Stimulated activated naive CD4-positive, alpha-beta T cell treated with Interleukin-2 at 50 U/mL for 16 hours (primary cell): ENCODE measurements around the gene FAM240B.

Experiments
- DNase-seq: peaks from one replicate; lab custom pipeline; 2025; lab: John Stamatoyannopoulos, UW

The FAM240B gene

DNA sequence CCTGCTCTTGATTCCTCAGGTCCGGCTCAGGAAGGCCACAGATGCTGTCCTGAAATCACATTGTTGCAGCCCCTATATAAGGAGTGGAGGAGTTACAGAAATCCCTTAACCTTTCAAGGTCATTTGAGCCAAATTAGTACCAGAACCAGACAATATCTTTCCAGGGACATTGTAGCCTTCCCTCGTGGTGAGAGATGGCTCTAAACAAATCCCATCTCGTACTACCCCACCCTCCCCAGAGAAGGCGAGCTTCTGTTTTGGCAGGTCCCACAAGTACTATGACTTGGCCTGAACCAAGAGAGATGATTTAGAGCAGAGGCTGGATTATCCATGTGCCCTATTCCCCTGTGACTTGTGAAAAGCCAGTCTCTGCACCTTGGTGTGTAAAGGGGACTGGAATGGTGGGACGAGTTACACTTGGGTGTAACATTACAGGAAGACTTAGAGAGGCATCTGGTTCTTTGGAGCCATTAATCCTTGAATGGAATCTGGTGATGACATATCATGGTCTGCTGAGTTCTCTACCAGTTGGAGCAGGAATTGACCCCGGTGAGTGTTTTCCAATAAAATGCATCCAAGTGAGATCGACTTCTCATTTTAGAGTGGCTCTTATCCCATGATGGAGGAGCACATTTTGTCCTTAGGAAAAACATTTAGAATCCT, at the start of gene FAM240B:
TSS of gene FAM240B (minus strand) at position 51 of the 663 bp plus-strand sequence. CDS start 16,134 bp downstream, outside the sequence.
- DNase-seq, result no peak

DNA sequence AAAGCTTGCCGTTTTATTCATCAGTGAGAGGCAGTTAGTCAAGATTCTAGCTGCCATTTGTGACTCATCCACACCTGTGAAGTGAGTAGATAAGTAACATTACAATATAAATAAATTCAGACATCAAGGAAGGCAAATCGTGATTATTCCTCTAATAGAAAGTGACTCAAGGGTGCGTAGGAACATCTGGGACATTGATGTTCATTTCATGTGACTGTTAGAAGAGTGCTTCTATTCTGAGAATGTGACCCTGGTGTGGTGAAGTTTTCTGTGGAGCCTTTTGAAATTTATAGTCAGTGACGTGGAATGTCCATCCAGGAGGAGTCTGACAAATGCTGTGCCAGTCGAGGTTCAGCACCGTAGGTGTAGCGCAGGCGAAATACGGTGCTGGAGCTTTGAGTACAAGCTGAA, 48.4 kb upstream of the FAM240B start:
- no peak for DNase-seq

GRCh38 chr9:38765101-38765500, 45.2 kb upstream of the FAM240B start:
- DNase-seq, result no peak

DNA sequence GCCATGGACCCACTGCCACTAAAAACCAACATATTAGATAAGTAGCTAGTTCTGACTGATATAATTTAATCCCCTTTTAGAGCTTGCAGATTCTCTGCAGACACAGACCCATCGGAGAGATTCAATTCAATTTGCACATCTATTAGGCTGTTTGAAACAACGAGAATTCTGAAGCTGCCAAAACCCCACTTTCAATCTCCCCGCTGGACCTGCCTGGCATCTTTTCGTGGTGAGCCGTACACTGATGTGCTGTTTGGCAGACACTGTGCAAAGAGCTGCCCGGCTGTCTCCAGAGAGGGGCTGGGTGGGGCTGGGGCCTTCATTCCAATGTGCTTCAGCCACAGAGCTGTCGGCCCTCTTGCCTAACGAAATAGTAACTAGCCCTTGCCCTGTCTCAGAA, 42.1 kb upstream of the FAM240B start:
- DNase-seq, result no peak

DNA sequence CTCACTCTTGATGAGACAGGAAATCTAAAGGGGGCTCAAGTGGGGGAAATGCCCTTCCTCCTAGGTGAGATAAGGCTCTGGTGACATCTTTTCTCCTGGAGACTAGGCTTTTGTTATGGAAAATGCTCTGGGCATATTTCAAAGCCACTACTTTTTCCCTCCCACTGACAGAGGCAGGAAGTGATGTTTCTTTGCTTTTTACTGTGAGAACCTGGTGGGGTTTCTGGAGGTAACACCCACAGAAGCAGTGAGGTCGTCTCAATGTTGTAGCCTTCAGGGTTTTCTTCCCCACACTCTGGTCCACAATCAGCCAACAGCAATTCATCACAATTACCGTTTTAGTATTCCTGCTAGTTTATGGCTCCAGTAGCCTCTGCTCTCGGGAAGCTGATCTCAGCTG, 41.4 kb upstream of the FAM240B start:
- DNase-seq, result no peak

- DNase-seq, result no peak
Observed at GRCh38 chr9:38756702-38757101, 36.8 kb upstream of the FAM240B start.

GRCh38 chr9:38747941-38748340, 28.0 kb upstream of the FAM240B start:
- no peak for DNase-seq

- no peak for DNase-seq
Observed at GRCh38 chr9:38747067-38747466, 27.1 kb upstream of the FAM240B start.

DNA sequence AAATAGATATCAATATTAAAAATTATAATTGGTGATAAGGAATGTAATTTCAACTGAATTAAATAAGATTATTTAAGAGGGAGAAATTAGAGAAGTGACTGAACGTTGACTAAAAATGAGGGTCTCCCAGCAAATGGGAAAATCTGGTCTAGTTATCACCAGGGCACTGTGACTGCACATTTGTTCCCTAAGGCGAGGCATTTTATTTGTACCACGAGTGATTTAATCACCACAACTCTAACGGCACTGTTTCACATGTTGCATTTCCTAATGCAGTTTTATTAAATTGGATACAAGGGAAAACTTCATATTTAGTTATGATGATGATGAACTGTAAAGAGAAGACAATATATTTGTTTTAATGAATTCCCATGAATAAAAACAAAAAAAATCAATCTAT, 26.4 kb upstream of the FAM240B start:
- DNase-seq, result no peak

GRCh38 chr9:38744484-38744883, 24.6 kb upstream of the FAM240B start:
- DNase-seq, result no peak

DNA sequence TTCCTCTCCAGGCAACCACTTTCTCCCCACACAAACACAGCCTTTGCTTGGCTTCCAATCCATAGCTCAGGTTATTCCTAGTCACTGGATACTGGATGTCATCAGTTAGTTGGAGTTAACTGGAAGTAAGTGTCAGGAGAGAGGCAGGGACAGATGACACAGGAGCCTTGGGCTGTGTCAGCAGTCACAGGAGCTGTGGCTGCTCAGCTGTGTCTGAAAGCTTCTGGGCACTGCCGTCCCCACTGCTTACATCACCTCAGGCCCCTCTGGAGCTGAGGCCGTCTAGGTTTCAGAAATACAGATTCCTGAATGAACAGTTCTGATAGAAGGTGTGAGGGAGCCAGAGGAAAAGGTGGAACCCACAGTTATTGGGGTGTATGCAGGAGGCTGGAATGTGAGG, 17.3 kb upstream of the FAM240B start:
- DNase-seq, result no peak

DNA sequence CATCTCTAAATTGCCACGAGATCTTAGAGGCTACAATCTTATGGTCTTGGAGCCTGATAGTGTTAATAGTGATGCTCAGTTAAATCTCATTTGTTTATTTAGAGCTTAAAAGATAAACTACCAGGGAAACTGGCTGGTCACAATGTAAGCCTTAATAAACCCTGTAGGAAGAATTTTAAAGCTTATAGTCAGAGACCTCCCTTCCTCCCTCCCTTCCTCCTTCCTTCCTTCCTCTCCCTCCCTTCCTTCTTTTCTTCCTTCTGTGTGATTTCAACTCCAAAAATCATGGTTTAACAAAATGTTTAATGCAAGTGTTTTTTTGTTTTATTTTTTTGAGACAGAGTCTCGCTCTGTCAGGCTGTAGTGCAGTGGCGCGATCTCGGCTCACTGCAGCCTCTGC, 14.9 kb upstream of the FAM240B start:
- no peak for DNase-seq

DNA sequence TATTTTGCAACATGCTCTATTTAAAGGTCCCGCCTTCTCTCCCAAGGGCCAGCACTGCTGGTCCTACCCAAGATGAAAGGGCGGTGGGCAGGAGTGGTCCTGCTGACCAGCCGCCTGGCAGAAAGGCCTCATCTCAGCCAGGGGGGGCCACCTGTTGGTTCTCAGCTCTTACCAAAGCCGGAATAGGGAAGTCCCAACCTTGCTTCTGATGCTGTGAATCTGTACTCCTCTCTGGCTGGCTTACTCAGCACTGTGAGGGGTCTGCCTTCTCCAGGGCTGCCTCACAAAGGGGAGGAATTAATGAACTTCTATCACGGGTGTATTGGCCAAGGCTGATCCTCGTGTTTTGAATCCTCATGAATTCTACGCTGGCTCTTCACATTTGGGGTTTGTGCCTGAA, 13.6 kb upstream of the FAM240B start:
- no peak for DNase-seq

DNA sequence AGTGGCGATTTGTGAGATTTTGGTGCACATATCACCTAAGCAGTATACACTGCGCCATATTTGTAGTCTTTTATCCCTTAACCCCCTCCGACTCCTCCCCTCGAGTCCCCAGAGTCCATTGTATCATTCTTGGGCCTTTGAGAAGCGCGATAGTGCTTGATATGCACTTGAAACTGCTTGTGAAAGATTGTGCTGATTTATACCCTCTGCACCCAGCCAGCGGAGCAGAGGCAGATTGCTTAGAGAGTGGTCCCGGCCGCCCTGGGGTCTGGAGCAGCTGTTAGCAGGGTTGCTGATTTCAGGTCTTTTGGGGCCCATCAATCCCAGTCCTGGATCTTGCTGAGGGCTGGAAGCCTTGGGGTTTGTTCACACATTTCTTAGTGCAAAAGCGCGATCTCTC, 13.0 kb upstream of the FAM240B start:
- no peak for DNase-seq

GRCh38 chr9:38727497-38728001, 7.6 kb upstream of the FAM240B start:
- DNase-seq, result no peak

GRCh38 chr9:38724754-38725153, 4.8 kb upstream of the FAM240B start:
- no peak for DNase-seq

DNA sequence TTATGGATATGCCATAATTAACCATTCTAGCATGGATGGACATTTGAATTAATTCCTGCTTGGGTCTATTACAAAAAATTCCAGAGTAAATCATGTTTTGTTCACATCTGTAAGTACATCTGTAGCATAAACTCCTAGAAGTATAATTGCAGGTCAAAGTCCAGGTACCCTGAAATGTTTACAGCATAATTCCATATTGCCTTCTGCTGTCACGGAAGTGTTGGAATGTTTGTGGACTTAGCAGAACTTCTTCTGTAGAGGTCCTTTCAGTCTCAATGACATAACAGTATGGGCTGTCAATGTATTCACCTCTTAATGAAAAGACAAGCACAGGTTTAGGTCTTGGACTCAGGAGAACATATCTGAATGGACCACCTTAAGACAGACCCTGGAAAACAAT, 1.8 kb downstream of the FAM240B start:
- no peak for DNase-seq

DNA sequence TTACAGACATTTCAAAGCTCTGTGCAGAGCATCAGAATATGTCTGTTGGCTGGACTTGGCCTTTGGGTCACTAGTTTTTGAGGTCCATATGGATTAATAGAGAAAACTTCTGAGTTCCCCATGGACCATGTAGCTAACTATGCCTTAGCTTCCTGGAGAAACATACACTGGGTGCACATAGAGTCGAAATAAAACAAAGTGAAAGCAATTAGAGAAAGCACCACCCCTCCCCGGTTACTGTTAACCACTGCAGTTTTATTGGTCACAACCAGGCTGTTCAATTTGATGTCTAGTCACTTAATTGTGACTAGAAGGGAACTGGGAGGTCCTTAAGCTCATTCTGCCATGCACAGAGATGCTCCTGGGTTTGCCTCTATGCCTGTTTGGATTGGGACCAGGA, 4.2 kb downstream of the FAM240B start:
- DNase-seq, result no peak

GRCh38 chr9:38713426-38713825, 6.5 kb downstream of the FAM240B start:
- DNase-seq, result no peak

- no peak for DNase-seq
Observed at GRCh38 chr9:38708759-38709158, 11.2 kb downstream of the FAM240B start.

DNA sequence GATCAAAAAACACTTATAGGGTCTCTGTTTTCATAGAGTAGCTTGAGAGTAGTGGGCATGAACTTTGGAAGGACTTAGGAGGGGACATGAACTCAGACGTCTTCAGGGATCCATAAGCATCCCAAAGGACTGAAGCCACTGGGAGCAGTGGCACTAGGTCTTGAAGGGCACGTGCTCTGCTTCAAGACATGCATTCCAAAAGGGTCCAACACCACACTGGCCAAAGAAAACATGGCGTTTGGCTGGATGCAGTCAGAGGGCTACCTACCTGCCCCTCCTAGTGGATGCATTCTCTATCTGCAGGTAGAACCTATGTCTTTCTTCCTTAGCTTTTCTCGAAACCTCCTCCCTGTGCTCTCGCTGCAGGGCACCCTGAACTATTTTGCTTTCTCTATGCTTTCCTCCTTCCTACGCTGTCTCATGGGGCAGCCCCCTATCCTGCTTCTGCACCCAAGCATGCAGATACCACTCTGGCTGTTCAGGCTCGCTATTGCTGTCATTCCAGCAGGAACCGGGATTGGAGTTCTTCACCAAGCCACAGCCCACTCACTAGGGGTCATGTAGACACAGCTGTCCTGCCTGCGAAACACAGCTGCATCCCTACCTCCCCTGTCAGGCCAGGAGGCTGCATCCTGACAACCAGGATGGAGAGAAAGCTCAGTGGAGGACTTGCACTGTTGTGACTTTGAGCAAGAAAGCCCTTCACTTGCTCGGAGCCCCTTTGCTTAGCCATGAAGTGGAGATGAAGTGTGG, 11.9 kb downstream of the FAM240B start:
- no peak for DNase-seq

DNA sequence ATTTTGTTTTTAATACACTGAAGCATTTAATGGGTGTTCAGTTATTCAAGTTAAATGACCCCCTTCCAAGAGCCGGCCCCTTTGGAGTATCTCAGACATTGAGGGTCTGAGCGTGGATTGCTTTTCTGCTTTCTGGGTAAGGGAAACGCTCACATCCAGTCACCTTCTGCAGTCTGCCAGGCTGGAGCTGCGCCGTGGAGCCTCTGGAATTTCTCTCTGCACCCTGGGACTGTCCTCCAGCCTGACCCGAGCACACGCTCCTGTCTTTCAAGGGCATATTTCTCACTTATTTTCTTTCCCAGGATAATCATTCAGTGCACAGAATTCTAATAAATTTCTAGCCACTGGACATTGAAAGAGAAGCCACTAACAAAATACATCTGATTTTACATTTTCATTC, 13.4 kb downstream of the FAM240B start:
- DNase-seq, result no peak

GRCh38 chr9:38705917-38706316, 14.0 kb downstream of the FAM240B start:
- no peak for DNase-seq

- DNase-seq, result no peak
Observed at GRCh38 chr9:38700695-38701094, 19.2 kb downstream of the FAM240B start.
